GM12865 (cell line): ENCODE measurements around the gene GPC6.

Experiments
- DNase-seq: peaks from one replicate; pipeline ENCODE4 v3.0.0; 2010; ENCODE audit warnings: low read depth
- H3K4me3 ChIP-seq: 2 replicates; pipeline ENCODE4 v1.5.1; 2011; ENCODE audit warnings: mild to moderate bottlenecking, low read depth, low read length, control low read depth
- TF ChIP-seq, protein P1 (sequence below): IDR thresholded peaks from 2 replicates; pipeline ENCODE4 v1.5.1; 2011; ENCODE audit warnings: low read length, control low read depth, low read depth, inconsistent platforms; ENCODE audit not compliant: insufficient read depth; ENCODE audit errors: missing control alignments

GPC6 gene

DNA sequence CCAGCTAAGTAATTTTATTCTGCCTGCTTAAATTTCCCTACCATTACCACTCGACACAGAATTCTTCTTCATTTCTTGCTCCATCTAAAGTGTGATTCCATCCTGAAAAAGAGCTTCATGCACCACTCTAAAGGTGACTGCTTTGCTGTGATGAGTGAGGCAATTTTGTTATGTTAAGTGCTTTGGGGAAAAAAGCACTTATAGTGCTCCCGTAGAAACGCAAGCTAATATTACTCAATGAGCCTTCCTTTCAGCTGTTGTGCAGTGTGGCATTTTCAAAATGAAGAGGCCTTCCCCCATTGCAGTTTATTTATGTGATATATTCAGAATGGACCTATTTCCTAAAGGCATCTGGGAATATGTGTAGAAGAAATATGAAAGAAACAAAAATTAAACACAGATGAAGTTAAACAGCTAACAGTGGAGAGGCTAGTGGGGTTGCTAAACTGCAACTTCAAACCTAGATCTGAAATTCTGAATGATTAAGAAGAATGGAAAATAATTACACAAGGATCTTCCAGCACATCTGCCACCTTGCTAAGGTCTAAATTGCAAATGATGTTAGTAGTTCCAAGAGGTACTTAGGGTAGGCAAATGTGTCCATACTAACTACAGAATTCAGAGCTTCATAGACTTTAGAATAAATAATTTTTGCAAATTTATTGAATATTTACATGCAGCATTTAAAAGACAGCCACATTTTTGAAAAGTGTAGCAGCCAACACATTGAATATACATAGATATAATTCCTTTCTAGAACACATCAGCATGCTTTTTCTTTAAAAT is 1041.2 kb downstream of the GPC6 start:
- TF ChIP-seq, protein P1, sequence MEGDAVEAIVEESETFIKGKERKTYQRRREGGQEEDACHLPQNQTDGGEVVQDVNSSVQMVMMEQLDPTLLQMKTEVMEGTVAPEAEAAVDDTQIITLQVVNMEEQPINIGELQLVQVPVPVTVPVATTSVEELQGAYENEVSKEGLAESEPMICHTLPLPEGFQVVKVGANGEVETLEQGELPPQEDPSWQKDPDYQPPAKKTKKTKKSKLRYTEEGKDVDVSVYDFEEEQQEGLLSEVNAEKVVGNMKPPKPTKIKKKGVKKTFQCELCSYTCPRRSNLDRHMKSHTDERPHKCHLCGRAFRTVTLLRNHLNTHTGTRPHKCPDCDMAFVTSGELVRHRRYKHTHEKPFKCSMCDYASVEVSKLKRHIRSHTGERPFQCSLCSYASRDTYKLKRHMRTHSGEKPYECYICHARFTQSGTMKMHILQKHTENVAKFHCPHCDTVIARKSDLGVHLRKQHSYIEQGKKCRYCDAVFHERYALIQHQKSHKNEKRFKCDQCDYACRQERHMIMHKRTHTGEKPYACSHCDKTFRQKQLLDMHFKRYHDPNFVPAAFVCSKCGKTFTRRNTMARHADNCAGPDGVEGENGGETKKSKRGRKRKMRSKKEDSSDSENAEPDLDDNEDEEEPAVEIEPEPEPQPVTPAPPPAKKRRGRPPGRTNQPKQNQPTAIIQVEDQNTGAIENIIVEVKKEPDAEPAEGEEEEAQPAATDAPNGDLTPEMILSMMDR, result no peak

DNA sequence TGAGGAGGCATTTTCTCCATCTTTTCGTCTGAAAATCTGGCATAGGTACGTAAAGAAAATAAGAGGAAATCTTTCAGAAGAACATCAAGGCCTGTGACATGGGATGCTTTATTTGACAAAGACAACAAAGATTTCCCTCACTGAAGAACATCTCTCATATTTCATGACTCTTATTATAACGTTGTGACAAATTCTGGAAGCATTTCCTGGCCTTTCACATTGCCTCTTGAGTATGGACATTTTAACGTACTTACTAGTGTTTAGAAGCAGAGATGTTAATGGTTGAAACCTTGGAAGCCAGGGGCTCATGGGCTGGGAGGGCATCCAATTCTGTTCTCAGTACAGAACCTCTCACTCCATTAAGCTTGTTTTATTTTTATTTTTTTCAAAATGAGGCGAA is 1042.1 kb downstream of the GPC6 start:
- TF ChIP-seq, protein P1, result no peak
- no peak for DNase-seq
- H3K4me3 ChIP-seq, result no peak overlapping the region

More for the DNA sequence above, 1041.2 kb downstream of the GPC6 start:
- DNase-seq, result no peak
- no peak overlapping the region for H3K4me3 ChIP-seq

DNA sequence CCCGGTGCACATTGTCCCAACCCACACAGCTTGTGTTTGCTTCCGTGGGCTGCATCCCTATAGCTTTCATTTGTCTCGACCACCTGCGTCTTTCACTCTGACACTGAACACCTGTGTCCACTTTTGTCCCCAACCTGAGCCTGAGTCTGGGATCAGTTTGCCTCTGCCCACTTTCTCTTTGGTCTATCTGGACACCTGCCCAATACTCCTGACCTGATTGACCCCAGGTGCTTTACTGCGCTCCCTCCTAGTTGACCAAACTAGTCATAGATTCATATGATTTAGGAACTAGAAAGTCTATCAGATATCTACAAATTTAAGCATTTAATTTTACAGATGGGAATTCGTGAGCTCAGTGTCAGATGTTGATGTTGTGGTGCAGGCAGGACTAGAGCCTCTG is 1043.0 kb downstream of the GPC6 start:
- H3K4me3 ChIP-seq, result no peak overlapping the region
- no peak for DNase-seq
- TF ChIP-seq, protein P1, result no peak

DNA sequence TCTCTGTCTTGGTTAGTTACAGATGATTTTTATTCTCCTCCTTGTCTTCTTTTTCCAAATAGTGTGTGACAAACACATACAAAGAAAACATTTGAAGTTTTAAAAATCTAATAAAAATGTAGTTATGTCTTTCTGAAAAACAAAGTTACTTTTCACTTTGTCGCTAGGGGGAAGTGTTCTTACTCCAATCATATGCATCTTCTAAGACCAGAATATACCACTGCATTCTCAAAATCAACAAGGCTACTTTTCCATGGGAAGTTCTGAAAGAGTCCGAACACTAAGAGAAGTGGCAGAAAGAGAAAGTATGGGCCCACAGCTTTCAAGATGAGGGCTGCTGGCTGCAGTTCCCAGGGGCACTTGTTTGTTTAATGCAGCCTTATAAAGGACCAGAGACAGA is 1043.9 kb downstream of the GPC6 start:
- TF ChIP-seq, protein P1, result no peak
- no peak for DNase-seq
- no peak overlapping the region for H3K4me3 ChIP-seq

DNA sequence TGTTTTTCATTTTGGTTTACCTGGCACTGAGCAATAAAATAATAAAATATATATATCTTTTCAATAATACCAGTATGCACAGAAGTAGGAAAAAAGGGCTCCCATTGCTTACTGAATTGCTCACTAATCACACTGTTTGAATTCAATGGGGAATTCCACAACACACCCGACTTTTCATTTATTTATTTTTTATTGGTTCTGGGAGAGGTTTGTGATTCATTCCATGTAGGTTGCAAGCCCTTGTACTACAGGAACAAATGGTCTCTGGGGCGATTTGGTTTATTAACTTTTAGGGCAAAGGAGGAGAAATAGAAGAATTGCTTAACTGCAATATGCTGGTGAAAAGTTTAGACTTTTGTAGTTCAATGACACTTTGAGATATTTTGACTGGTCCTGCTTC is 1045.4 kb downstream of the GPC6 start:
- TF ChIP-seq, protein P1, result no peak
- no peak overlapping the region for H3K4me3 ChIP-seq
- DNase-seq, result no peak

DNA sequence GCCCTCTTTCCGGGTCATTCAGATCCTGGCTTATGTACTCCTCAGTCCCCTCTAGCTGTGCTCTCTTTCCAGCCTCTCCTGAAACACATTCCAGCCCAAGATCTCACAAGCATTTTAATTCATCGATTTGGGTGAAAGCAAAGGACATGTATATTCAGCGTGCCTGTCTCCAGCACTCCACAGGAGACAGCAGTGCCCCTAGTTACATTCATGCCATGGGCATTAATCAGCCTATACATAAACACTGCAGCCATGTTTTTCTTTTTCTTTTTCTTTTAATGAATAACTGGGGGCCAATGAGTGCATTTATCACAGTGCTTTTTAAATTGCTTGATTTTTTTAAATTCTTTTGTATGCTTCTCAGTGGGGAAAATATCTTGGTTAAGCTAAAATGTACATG is 1053.7 kb downstream of the GPC6 start:
- H3K4me3 ChIP-seq, result no peak overlapping the region
- TF ChIP-seq, protein P1, result no peak
- no peak for DNase-seq

DNA sequence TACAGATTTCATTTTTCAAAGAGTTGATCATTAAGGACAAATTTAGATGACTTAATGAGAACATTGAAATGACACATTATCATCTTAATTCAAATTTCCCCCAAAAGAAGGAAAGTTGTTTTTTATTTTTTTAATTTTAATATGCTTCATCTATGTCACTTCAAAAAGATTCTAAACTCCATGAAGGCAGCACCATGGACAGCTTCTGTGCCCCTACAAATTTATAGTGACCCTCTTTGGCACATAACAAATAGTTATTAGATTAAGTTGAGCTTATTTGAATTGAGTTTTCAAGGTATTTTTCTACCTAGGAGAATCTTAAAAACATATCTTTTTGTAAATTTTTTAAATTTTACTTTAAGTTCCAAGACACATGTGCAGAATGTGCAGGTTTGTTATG is 1054.2 kb downstream of the GPC6 start:
- DNase-seq, result no peak
- TF ChIP-seq, protein P1, result no peak
- no peak overlapping the region for H3K4me3 ChIP-seq
